Stimulated activated CD4-positive, alpha-beta T cell treated with anti-CD3 and anti-CD28 coated beads, Interleukin-4, amount 100 ng/mL, for 1 hour (primary cell): ENCODE measurements around the gene SHROOM4.

ENCODE experiments used
- DNase-seq: peaks from one replicate; pipeline ENCODE4 v3.0.0-alpha.2; 2020

SHROOM4 gene

GRCh38 chrX:50707405-50707804, 106.6 kb downstream of the SHROOM4 start:
- DNase-seq, result no peak

GRCh38 chrX:50705042-50705441, 109.0 kb downstream of the SHROOM4 start:
- DNase-seq, result no peak

GRCh38 chrX:50704360-50704759, 109.6 kb downstream of the SHROOM4 start:
- DNase-seq, result no peak

GRCh38 chrX:50700921-50701320, 113.1 kb downstream of the SHROOM4 start:
- no peak for DNase-seq

GRCh38 chrX:50698944-50699343, 115.0 kb downstream of the SHROOM4 start:
- no peak for DNase-seq

- DNase-seq, result no peak
Observed at GRCh38 chrX:50697691-50698090, 116.3 kb downstream of the SHROOM4 start.

GRCh38 chrX:50691820-50692219, 122.2 kb downstream of the SHROOM4 start:
- DNase-seq, result no peak

GRCh38 chrX:50684871-50685270, 129.1 kb downstream of the SHROOM4 start:
- no peak for DNase-seq

GRCh38 chrX:50680990-50681389, 133.0 kb downstream of the SHROOM4 start:
- no peak for DNase-seq

GRCh38 chrX:50677789-50678188, 136.2 kb downstream of the SHROOM4 start:
- DNase-seq, result no peak

- no peak for DNase-seq
Observed at GRCh38 chrX:50671661-50672060, 142.3 kb downstream of the SHROOM4 start.

GRCh38 chrX:50668860-50669259, 145.1 kb downstream of the SHROOM4 start:
- no peak for DNase-seq

GRCh38 chrX:50648156-50648555, 165.8 kb downstream of the SHROOM4 start:
- DNase-seq, result no peak

- DNase-seq, result no peak
Observed at GRCh38 chrX:50644496-50644895, 169.5 kb downstream of the SHROOM4 start.

- no peak for DNase-seq
Observed at GRCh38 chrX:50643525-50644137, 170.4 kb downstream of the SHROOM4 start.

GRCh38 chrX:50638123-50638522, 175.9 kb downstream of the SHROOM4 start:
- DNase-seq, result no peak

- DNase-seq, result no peak
Observed at GRCh38 chrX:50635817-50636365, 178.1 kb downstream of the SHROOM4 start.

GRCh38 chrX:50635162-50635561, 178.8 kb downstream of the SHROOM4 start:
- no peak for DNase-seq

GRCh38 chrX:50629774-50630173, 184.2 kb downstream of the SHROOM4 start:
- no peak for DNase-seq

- no peak for DNase-seq
Observed at GRCh38 chrX:50627696-50628095, 186.3 kb downstream of the SHROOM4 start.

GRCh38 chrX:50626432-50626831, 187.6 kb downstream of the SHROOM4 start:
- no peak for DNase-seq

GRCh38 chrX:50622751-50623150, 191.2 kb downstream of the SHROOM4 start:
- DNase-seq, result no peak

GRCh38 chrX:50618788-50619558, 195.0 kb downstream of the SHROOM4 start:
- DNase-seq, result no peak

- no peak for DNase-seq
Observed at GRCh38 chrX:50617183-50617582, 196.8 kb downstream of the SHROOM4 start.
